Sigmoid colon (tissue), 7 donors: ENCODE results near the gene ALG8. TPM values are rescaled to one million over a fixed set of nuclear protein-coding genes. Genes with fewer than 3 reads are reported as not detected.
"Not testable (repeated sequence)": the region's sequence is repeated elsewhere in the genome, so short reads cannot be mapped to it uniquely, and the experiment has no call there.

ENCODE experiments used
- DNase-seq: peaks from one replicate; pipeline ENCODE4 v3.0.0-alpha.2; 2019
- H3K27ac ChIP-seq, 4 donors: fragments of 200-600 bp; sonication (generic); one replicate each; pipeline ENCODE4 v1.5.1; 2016 to 2019; ENCODE audit warnings: mild to moderate bottlenecking in 1 of 4
- H3K27me3 ChIP-seq, 3 donors: fragments of 200-600 bp; sonication (generic); one replicate each; pipeline ENCODE4 v1.5.1; 2019; ENCODE audit warnings: mild to moderate bottlenecking in 1 of 3
- H3K36me3 ChIP-seq, 4 donors: fragments of 200-600 bp; sonication (generic); one replicate each; pipeline ENCODE4 v1.5.1; 2016 to 2019
- H3K4me1 ChIP-seq, 4 donors: fragments of 200-600 bp; sonication (generic); one replicate each; pipeline ENCODE4 v1.5.1; 2017 to 2019
- H3K4me3 ChIP-seq, 4 donors: fragments of 200-600 bp; sonication (generic); one replicate each; pipeline ENCODE4 v1.5.1; 2017 to 2019; ENCODE audit warnings: mild to moderate bottlenecking in 2 of 4, moderate library complexity in 1 of 4
- H3K9me3 ChIP-seq, 4 donors: fragments of 200-600 bp in 3 of 4; sonication (generic) in 3 of 4; one replicate each; pipeline versions ENCODE4 v1.5.1 to v1.6.1; 2013 to 2019
- CTCF ChIP-seq, 4 experiments: fragments of 450-650 bp in 3 of 4; fragments of 200-600 bp in 1 of 4; IDR thresholded peaks; one replicate each; pipeline ENCODE4 v1.5.1; 2016 to 2019; ENCODE audit warnings: antibody characterized with exemption in 4 of 4, mild to moderate bottlenecking in 3 of 4, moderate library complexity in 2 of 4
- EP300 ChIP-seq, 4 donors: sonication (generic); formaldehyde crosslinking; IDR thresholded peaks; one replicate each; pipeline ENCODE4 v1.6.1; 2017; ENCODE audit warnings: antibody characterized with exemption in 4 of 4
- POLR2A ChIP-seq, 2 donors: fragments of 450-650 bp; IDR thresholded peaks; one replicate each; pipeline ENCODE4 v1.6.1; 2016; ENCODE audit warnings: antibody characterized with exemption in 2 of 2, mild to moderate bottlenecking in 2 of 2, moderate library complexity in 2 of 2
- POLR2AphosphoS5 ChIP-seq, 4 donors: sonication (generic); formaldehyde crosslinking; IDR thresholded peaks; one replicate each; pipeline ENCODE4 v1.6.1; 2017; ENCODE audit warnings: antibody characterized with exemption in 4 of 4
- WGBS, 2 donors: extraction: QIAGEN DNeasy Blood & Tissue Kit; methylation state at CpG; one replicate each; pipeline ENCODE4 v1.1.7; 2013; 5-methylcytosine and 5-hydroxymethylcytosine counted together
- intact Hi-C: fragments of 100-400 bp; cut with DNase I; formaldehyde crosslinking; loops from one replicate; pipeline ENCODE4 v1.15.1; 2023
- polyA plus RNA-seq, 3 donors: library from polyadenylated mRNA; stranded (reverse); fragments of 200-250 nt; gene quantifications; one replicate each; pipeline ENCODE4 v1.2.3, GENCODE V29; 2013
- total RNA-seq, 4 donors: library from RNA; depleted of rRNA; stranded (reverse); fragments of >200 nt; gene quantifications; one replicate each; pipeline ENCODE4 v1.1.0, GENCODE V29; 2016
- donor health status: healthy with polysubstance abuse.
- donor health status: Bipolar disorder and iron deficiency.
- donor health status: healthy.

ALG8 gene
- total and polyA plus RNA-seq, 7 donors, result 13.2 to 26.4 (median 22.4) TPM

GRCh38 chr11:78079232-78080083, 60.0 kb downstream of the ALG8 start, which contains the start of gene NDUFC2:
NDUFC2 (minus strand) TSS chr11:78079862; CDS start chr11:78079744, 118 bp downstream.
- H3K36me3 ChIP-seq, result no peaks in the 10 kb centered on the region
- H3K27ac ChIP-seq, result peak within 1 kb of the TSS; percentile 81 to 91 (median 88)
- peaks cover 0 to 44% (median 38%) of the 10 kb centered on the region in 4 donors for H3K4me1 ChIP-seq
- H3K9me3 ChIP-seq, result no peaks in the 10 kb centered on the region
- WGBS, 2 donors, result 0% methylated on average over 68 of the region's 68 CpGs
- intact Hi-C loops, result loop anchor here (5.0 kb wide), 1 partner anchor 58 kb away; the partner anchor contains the start of gene ALG8
- H3K27me3 ChIP-seq, result no peaks in the 10 kb centered on the region
- no peak for TF ChIP-seq EP300 (IDR thresholded peaks at IDR 0.05)
- peak; percentile 73 to 89 (median 84) for TF ChIP-seq POLR2AphosphoS5 (IDR thresholded peaks at IDR 0.05)
- peak; percentile 44 to 61 for TF ChIP-seq POLR2A (IDR thresholded peaks at IDR 0.05)
- no peak for TF ChIP-seq CTCF (IDR thresholded peaks at IDR 0.05)
- peak within 1 kb of the TSS; percentile 80 to 97 (median 88) for H3K4me3 ChIP-seq
- DNase-seq, result peak; percentile 88

- 10 to 26% methylated on average over 21 of the region's 21 CpGs for whole genome bisulfite sequencing, 2 donors
- Histone ChIP-seq H3K27me3 (no peaks in the 10 kb centered on the region), H3K4me3 (peak overlapping the region; percentile 80 to 97 (median 88)), H3K9me3 (no peaks in the 10 kb centered on the region), H3K4me1 (peaks cover 0 to 44% (median 38%) of the 10 kb centered on the region in 4 donors), H3K27ac (peak overlapping the region; percentile 81 to 91 (median 88)), H3K36me3 (no peaks in the 10 kb centered on the region)
- DNase-seq, result no peak
- TF ChIP-seq CTCF (IDR thresholded peaks at IDR 0.05), result no peak
- TF ChIP-seq EP300 (IDR thresholded peaks at IDR 0.05), result no peak
- TF ChIP-seq POLR2A (IDR thresholded peaks at IDR 0.05), result no peak
- no peak for TF ChIP-seq POLR2AphosphoS5 (IDR thresholded peaks at IDR 0.05)
- intact Hi-C loops, result loop anchor here (5.0 kb wide), 1 partner anchor 59 kb away; the partner anchor contains the start of gene ALG8
Measured at GRCh38 chr11:78078218-78079167, 60.9 kb downstream of the ALG8 start.

GRCh38 chr11:78077592-78077991, 61.8 kb downstream of the ALG8 start:
- H3K27ac ChIP-seq, H3K4me3 ChIP-seq, H3K36me3 ChIP-seq, H3K9me3 ChIP-seq, H3K27me3 ChIP-seq, DNase-seq: not testable (repeated sequence)
- intact Hi-C loops, result loop anchor here (5.0 kb wide), 1 partner anchor 60 kb away; the partner anchor contains the start of gene ALG8
- WGBS, 2 donors, result 81 to 85% methylated on average over 4 of the region's 4 CpGs
- H3K4me1 ChIP-seq, result peaks cover 0 to 44% (median 38%) of the 10 kb centered on the region in 4 donors

GRCh38 chr11:78076733-78077403, 62.6 kb downstream of the ALG8 start:
- TF ChIP-seq EP300 (IDR thresholded peaks at IDR 0.05) (no peak), POLR2AphosphoS5 (IDR thresholded peaks at IDR 0.05) (no peak), POLR2A (IDR thresholded peaks at IDR 0.05) (no peak), CTCF (IDR thresholded peaks at IDR 0.05) (no peak)
- no peaks in the 10 kb centered on the region for H3K9me3 ChIP-seq
- 78 to 90% methylated on average over 6 of the region's 6 CpGs for WGBS, 2 donors
- H3K27ac ChIP-seq, result no peak overlapping the region
- no peak for DNase-seq
- intact Hi-C loops, result loop anchor here (5.0 kb wide), 1 partner anchor 60 kb away; the partner anchor contains the start of gene ALG8
- H3K4me3 ChIP-seq, result no peak overlapping the region
- H3K4me1 ChIP-seq, result peaks cover 0 to 44% (median 38%) of the 10 kb centered on the region in 4 donors
- H3K27me3 ChIP-seq, result no peaks in the 10 kb centered on the region
- H3K36me3 ChIP-seq, result peaks cover 0 to 9% (median 2%) of the 10 kb centered on the region in 4 donors
